Measurements from ENCODE around the gene GSTM2.

GRCh38 chr1:109625601-109626560 is 42.0 kb upstream of the GSTM2 start:
- TF ChIP-seq CTCF (tag by site-specific recombination; IDR thresholded peaks at IDR 0.05) (no peak), KLF1 (tag by site-specific recombination; IDR thresholded peaks at IDR 0.05) (no peak), MEIS1 (CRISPR knock-in tag; IDR thresholded peaks at IDR 0.05; ENCODE audit: borderline replicate concordance) (no peak), ZBTB49 (tag by site-specific recombination; IDR thresholded peaks at IDR 0.05; ENCODE audit: low read depth) (no peak), BCL6B (tag by site-specific recombination; IDR thresholded peaks at IDR 0.05) (no peak)

Data from HEK293 (cell line).